ENCODE measurements around the gene TNFSF15.

DNA sequence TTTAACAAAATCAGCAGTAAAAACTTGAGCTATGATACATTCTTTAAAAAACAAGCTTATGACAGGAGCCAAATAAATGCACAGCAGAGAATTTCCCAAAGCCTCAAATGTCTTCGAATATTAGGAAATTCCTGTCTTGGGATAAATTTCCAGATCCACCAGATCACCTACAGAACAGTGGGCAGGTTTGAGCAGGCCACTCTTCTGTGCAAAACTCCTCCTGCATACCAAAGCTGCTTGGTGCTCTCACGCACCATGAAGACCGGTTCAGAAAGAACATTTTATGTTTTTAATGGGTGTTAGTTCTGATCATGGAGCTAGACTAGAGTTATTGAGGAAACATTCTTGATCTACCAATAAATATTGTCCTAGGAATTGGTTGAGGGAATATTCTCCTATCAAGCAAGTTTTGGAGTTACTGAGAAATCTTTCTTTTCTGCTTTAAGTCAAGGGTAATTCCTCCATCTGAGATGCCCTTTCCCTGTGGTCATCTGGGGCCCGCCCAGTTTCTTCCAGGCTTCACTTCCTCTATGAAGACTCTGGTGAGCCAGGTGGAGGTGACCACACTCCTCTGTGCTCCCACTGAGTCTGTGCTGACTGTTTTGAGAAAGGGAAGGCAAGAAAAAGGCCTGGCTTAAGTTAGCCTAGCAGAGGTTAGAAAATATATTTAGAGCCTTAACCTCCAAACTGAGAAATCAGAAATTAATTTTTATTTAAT lies 17.9 kb downstream of the TNFSF15 start:
- no peak for TF ChIP-seq EZH2 (IDR thresholded peaks at IDR 0.05)
- TF ChIP-seq, protein P1, sequence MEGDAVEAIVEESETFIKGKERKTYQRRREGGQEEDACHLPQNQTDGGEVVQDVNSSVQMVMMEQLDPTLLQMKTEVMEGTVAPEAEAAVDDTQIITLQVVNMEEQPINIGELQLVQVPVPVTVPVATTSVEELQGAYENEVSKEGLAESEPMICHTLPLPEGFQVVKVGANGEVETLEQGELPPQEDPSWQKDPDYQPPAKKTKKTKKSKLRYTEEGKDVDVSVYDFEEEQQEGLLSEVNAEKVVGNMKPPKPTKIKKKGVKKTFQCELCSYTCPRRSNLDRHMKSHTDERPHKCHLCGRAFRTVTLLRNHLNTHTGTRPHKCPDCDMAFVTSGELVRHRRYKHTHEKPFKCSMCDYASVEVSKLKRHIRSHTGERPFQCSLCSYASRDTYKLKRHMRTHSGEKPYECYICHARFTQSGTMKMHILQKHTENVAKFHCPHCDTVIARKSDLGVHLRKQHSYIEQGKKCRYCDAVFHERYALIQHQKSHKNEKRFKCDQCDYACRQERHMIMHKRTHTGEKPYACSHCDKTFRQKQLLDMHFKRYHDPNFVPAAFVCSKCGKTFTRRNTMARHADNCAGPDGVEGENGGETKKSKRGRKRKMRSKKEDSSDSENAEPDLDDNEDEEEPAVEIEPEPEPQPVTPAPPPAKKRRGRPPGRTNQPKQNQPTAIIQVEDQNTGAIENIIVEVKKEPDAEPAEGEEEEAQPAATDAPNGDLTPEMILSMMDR (IDR thresholded peaks at IDR 0.05): no peak

Measured in neural progenitor cell (in vitro differentiated cells).